Left renal cortex interstitium (tissue), 4 donors: ENCODE results near the gene MFAP1. TPM values are rescaled to one million over a fixed set of nuclear protein-coding genes. Genes with fewer than 3 reads are reported as not detected.
"Not testable (repeated sequence)": the region's sequence is repeated elsewhere in the genome, so short reads cannot be mapped to it uniquely, and the experiment has no call there.

Source experiments
- DNase-seq, 4 donors: peaks; one replicate each; pipeline ENCODE4 v3.0.0-alpha.2; 2013; ENCODE audit warnings: low read depth in 4 of 4, low spot score in 2 of 4, missing footprints in 1 of 4
- polyA plus RNA-seq, 4 donors: library from polyadenylated mRNA; unstranded; fragments of 120-200 nt; gene quantifications; one replicate each; pipeline ENCODE4 v1.2.1, GENCODE V29; 2013; ENCODE audit not compliant: insufficient read length in 4 of 4

The MFAP1 gene
- polyA plus RNA-seq, 4 donors = 57.3 to 75.7 (median 62.3) TPM

DNA sequence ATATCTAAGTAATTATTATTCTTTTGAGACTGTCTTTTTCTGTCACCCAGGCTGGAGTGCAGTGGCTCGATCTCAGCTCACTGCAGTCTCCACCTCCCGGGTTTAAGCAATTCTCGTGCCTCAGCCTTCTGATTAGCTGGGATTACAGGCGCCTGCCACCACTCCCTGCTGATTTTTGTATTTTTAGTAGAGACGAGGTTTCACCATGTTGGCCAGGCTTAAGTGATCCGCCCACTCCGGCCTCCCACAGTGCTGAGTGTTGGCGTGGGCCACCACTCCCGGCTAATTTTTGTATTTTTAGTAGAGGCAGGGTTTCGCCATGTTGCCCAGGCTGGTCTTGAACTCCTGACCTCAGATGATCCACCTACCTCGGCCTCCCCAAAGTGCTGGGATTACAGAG is 815 bp upstream of the MFAP1 start:
- not testable (repeated sequence) for DNase-seq

DNA sequence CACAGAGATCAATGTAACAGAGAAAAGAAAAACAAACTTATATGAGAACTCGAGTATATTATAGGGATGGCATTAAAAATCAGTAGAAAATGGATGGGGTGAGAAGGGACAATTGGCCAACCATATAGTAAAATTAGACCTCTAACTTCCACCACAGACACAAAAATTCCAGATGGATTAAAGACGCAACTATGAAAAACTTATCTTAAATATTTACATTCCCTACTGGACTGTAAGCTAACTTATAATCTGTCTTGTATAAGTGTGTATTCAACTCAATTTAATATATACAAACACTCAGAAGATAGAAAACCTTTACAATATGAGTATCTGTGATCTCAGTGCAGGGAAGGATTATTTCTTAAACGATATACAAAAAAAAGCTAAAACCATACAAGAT is 3.0 kb downstream of the MFAP1 start:
- no peak for DNase-seq

DNA sequence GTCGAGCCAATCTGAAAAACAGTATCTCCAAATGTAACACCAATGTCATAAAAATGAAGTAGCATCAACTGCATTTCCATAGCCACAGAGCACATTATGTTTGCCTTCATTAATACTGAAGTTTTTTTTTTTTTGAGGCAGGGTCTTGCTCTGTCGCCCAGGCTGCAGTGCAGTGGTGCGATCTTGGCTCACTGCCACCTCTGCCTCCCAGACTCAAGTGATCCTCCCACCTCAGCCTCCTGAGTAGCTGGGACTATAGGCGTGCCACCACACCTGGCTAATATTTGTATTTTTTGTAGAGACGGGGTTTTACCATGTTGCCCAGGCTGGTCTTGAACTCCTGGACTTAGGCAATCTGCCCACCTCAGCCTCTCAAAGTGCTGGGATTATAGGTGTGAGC is 9.4 kb downstream of the MFAP1 start:
- not testable (repeated sequence) for DNase-seq

GRCh38 chr15:43808960-43809678 is 15.4 kb downstream of the MFAP1 start:
- no peak for DNase-seq

- DNase-seq = no peak
Observed at GRCh38 chr15:43808435-43808950, 16.0 kb downstream of the MFAP1 start.

DNA sequence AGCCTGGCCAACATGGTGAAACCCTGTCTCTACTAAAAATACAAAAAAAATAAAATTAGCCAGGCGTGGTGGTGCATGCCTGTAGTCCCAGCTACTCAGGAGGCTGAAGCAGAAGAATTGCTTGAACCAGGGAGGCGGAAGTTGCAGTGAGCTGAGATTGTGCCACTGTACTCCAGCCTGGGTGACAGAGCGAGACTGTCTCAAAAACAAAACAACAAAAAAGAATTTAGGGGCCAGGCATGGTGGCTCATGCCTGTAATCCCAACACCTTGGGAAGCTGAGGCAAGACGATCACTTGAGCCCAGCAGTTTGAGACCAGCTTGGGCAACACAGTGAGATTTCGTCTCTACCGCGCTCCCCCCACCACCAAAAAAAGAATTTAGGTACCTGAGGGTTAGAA is 21.8 kb downstream of the MFAP1 start:
- DNase-seq = not testable (repeated sequence)

- DNase-seq = peak in 3 of 4 donors; percentile 52 to 86 (median 78)
Observed at GRCh38 chr15:43800286-43801141, 24.0 kb downstream of the MFAP1 start, which contains the start of gene HYPK. Gene HYPK, plus strand, starts transcription at chr15:43800599. Its CDS starts 24 bp downstream, at chr15:43800623.

DNA sequence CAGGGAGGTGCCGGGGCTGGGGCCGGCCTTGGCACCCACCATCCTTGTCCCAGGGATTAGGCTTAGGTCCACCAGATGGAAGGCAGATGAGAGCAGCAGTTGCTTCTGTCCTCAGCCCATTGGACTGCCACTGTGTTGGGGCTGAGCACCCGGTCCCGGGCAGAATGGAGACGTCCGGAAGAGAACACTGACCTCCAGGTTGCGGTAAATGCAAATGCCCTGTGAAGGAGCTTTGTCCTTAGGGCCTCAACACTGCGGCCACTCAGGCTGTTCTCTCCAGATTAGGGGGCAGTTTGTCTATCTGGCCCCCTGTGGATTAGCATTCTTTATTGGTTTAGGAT is 24.6 kb downstream of the MFAP1 start, which contains the start of gene SERINC4:
TSS of gene SERINC4 (minus strand) at position 276 of the 341 bp plus-strand sequence. CDS start at position 42, 234 bp downstream.
- DNase-seq = no peak

GRCh38 chr15:43799209-43799944 is 25.1 kb downstream of the MFAP1 start:
- DNase-seq = no peak

- DNase-seq = no peak
Observed at GRCh38 chr15:43796566-43796965, 27.9 kb downstream of the MFAP1 start.

DNA sequence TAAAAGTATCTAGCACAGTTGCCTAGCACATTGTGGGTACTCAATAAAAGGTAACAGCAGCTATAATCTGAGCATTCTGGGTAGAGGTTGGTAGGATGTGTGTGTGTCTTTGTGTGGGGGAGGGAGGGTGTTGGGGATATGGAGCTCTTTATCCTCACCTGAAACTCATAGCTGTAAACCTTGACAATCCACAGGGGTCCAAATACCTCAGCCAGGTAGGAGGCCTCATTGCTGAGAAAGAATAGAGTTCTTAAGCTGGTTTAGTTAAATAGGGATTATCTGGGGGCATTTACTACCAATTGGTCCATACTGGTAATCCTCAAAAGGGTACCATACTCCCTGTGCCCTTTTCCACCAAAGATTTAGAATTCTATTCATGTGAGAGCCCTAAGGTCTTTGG is 28.5 kb downstream of the MFAP1 start:
- no peak for DNase-seq

DNA sequence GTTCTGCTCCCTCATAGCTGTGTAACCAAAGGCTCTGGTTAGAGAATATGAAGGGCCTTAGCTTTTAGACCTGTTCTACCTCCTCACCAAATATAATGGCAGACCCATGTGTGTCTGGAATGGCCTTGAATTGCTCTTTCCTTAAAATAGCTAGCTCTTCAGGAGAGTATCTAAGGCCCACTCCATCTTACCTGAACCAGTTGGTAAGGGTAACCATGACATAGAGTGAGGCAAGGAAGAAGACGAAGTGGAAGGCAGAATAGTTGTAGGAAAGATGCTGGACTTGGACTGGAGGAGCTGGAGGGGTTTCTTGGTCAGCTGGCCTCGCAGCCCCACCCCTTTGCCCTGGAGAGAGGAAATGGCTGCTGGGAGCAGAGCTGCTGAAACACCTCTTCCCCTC is 29.3 kb downstream of the MFAP1 start:
- no peak for DNase-seq

DNA sequence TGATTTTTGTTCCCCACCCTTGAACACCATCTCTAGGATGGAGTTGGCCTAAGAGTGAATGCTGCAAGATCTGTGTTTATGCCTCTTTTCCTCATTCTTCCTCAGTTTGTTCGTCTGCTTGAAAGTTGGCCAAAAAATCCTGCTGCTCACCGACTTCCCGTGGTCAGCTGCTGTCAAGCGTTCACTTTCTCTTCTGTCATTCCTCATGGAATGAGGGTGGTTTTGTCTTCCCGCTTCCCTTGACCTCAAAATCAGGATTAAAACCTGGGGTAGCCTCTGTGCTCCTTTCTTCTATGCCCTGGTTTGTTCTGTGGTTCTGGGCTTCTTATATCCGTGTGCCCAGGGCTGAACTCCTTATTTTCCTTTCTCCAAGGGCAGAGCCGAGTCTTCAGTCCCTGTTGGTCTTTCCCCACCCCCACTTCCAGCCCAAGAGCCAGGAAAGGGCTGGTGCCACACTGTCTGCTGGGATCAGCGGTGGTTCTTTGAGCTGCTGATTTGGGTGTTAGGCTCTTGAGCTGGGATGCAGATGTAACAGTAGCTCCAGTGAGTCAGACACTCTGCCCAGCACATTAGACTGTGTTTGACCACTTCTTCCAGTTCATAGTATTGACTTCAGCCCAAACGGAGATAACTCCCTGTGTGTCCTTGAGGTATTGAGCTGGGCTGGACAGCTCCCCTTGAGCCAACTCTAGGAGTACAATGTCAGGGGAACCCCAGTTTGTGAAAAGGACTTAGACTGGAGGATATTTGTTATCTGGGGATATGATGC is 30.0 kb downstream of the MFAP1 start:
- DNase-seq = no peak

- no peak for DNase-seq
Observed at GRCh38 chr15:43793647-43794046, 30.8 kb downstream of the MFAP1 start.

DNA sequence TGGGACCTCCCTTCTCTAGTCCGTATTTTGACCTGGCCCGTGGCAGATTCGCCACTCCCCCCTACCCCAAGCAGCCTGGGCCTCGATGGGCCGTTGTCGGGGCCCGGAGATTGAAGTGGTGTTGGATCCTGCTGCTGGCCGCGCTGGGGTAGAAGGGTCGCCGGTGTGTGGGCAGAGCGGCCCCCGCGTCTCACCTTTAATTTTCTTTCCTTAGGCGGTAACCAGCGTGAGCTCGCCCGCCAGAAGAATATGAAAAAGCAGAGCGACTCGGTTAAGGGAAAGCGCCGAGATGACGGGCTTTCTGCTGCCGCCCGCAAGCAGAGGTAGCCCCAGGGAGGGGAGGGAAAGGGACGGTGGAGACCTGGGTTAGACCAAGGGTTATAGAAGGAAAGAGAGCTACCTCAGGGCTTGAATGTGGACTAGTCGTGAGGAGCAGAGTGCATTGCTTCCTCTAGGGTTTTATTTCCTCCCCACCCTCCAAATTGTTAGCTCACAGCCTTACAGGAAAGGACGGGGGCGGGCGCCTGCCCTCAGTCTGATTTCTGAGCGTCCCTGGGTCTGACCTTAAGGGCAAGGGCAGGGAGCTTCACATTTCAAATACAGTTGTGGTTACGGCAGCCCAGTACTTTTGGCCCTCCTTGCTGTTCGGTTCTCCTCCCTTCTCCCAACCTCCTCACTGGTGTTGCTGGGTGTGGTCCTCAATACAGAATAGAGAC is 31.6 kb downstream of the MFAP1 start:
- DNase-seq = no peak

- DNase-seq = peak; percentile 91 to 99 (median 99)
Observed at GRCh38 chr15:43791993-43792760, 32.3 kb downstream of the MFAP1 start, which contains the start of gene SERF2. Gene SERF2, plus strand, starts transcription at chr15:43792320. Its CDS starts 57 bp downstream, at chr15:43792377.

GRCh38 chr15:43789409-43789808 is 35.1 kb downstream of the MFAP1 start:
- no peak for DNase-seq

DNA sequence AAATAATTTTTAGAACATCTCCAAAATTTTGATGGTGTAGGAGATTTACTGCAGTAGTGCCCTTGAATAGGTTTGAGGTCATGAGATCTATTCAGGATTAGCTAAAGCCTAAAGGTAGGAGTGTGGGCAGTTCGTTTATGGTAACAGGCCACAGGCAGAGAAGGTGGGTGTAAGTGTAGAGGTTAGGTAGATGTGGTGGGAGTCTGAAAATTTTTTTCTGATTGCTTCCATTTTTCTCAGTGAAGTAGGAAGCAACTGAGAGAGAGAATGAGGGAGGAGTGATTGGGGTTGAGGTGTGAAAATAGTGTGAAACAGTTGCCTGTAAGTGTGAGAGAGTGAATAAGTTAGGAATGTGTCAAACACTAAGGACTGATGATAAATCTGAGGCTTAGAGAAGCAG is 45.5 kb downstream of the MFAP1 start:
- no peak for DNase-seq
